A549 (cell line): Measurements from ENCODE around the gene C15orf39. TPM values are rescaled to one million over a fixed set of nuclear protein-coding genes. Genes with fewer than 3 reads are reported as not detected.
"Not testable (repeated sequence)": the region's sequence is repeated elsewhere in the genome, so short reads cannot be mapped to it uniquely, and the experiment has no call there.

Experiments
- ATAC-seq, 2 experiments: fragments of 200-7000 bp in 1 of 2; fragments of >200 bp in 1 of 2; cut with Nextera tagmentation in 1 of 2; cut with Tn5 transposase in 1 of 2; 3 replicates each; pipeline versions ENCODE4 v1.8.0 to v1.9.1; 2018 to 2020; ENCODE audit warnings: mild to moderate bottlenecking in 1 of 2, moderate library complexity in 1 of 2
- CTCF ChIA-PET: fragments of 300-600 bp; sonication (Branson Sonifier 250); formaldehyde crosslinking; extraction: SDS; loops from one replicate; lab custom pipeline; 2021; ENCODE audit warnings: antibody characterized with exemption, inconsistent platforms; lab: Yijun Ruan, JAX
- POLR2A ChIA-PET: fragments of 350-600 bp; formaldehyde crosslinking; extraction: SDS; loops from one replicate; lab custom pipeline; 2021; ENCODE audit warnings: antibody characterized with exemption, inconsistent platforms; lab: Yijun Ruan, JAX
- DNase-seq, 2 experiments: peaks; one replicate each; pipeline versions ENCODE4 v3.0.0 to v3.0.0-alpha.2; 2011 to 2016; ENCODE audit warnings: low read depth in 1 of 2, low spot score in 1 of 2
- FAIRE-seq: peaks from 2 replicates; lab custom pipeline; 2011; peaks lifted over from hg19 to GRCh38; lab: Jason Lieb, UNC
- H3K27ac ChIP-seq, 2 experiments: fragments of >200 bp; sonication (Bioruptor Twin); formaldehyde crosslinking; 3 replicates each; pipeline ENCODE4 v1.5.1; 2016 to 2017
- H3K4me1 ChIP-seq: fragments of >200 bp; sonication (Bioruptor Twin); formaldehyde crosslinking; 3 replicates; pipeline ENCODE4 v1.6.1; 2016
- H3K4me2 ChIP-seq: fragments of >200 bp; sonication (Bioruptor Twin); formaldehyde crosslinking; 3 replicates; pipeline ENCODE4 v1.6.1; 2016
- H3K4me3 ChIP-seq: fragments of >200 bp; sonication (Bioruptor Twin); formaldehyde crosslinking; 3 replicates; pipeline ENCODE4 v1.5.1; 2016
- H3K9me3 ChIP-seq: fragments of >200 bp; sonication (Bioruptor Twin); formaldehyde crosslinking; 3 replicates; pipeline ENCODE4 v1.6.1; 2016
- CBX2 ChIP-seq: fragments of 200-600 bp; sonication (generic); IDR thresholded peaks from 2 replicates; pipeline ENCODE4 v1.6.1; 2016; ENCODE audit warnings: low read depth, mild to moderate bottlenecking, borderline replicate concordance
- CEBPB ChIP-seq, 2 experiments: fragments of >200 bp in 1 of 2; sonication (Bioruptor Twin) in 1 of 2; formaldehyde crosslinking in 1 of 2; IDR thresholded peaks; 2 replicates each; pipeline ENCODE4 v1.6.1; 2012 to 2016
- CHD2 ChIP-seq: fragments of 150-350 bp; IDR thresholded peaks from 2 replicates; pipeline ENCODE4 v1.6.1; 2014; ENCODE audit warnings: low read length; ENCODE audit not compliant: partially characterized antibody
- ESRRA ChIP-seq: fragments of 150-350 bp; IDR thresholded peaks from 2 replicates; pipeline ENCODE4 v1.6.1; 2014; ENCODE audit warnings: mild to moderate bottlenecking, low read length, borderline replicate concordance
- HDAC2 ChIP-seq: fragments of 200-600 bp; sonication (generic); IDR thresholded peaks from 2 replicates; pipeline ENCODE4 v1.6.1; 2016
- HOXA7 ChIP-seq: fragments of 250-450 bp; sonication (Bioruptor Pico); IDR thresholded peaks from 2 replicates; pipeline ENCODE4 v1.5.0; 2020; ENCODE audit warnings: mild to moderate bottlenecking, moderate library complexity
- HOXB13 ChIP-seq: fragments of 250-450 bp; sonication (Bioruptor Pico); IDR thresholded peaks from 2 replicates; pipeline ENCODE4 v1.5.0; 2020; ENCODE audit warnings: low read depth, mild to moderate bottlenecking, moderate library complexity
- HOXB5 ChIP-seq: fragments of 250-450 bp; sonication (Bioruptor Pico); IDR thresholded peaks from 2 replicates; pipeline ENCODE4 v1.5.0; 2020; ENCODE audit warnings: mild to moderate bottlenecking, moderate library complexity
- MAFK ChIP-seq: fragments of 450-650 bp; IDR thresholded peaks from 2 replicates; pipeline ENCODE4 v1.6.1; 2014; ENCODE audit not compliant: partially characterized antibody
- MYC ChIP-seq: IDR thresholded peaks from 2 replicates; pipeline ENCODE4 v1.6.1; 2012; ENCODE audit warnings: mild to moderate bottlenecking, inconsistent platforms, low read length, improper control_type of control experiment, borderline replicate concordance
- NFE2L2 ChIP-seq: fragments of 150-350 bp; conservative IDR thresholded peaks from 2 replicates; pipeline ENCODE4 v1.6.1; 2014; ENCODE audit warnings: low read length
- PHF8 ChIP-seq: fragments of 200-600 bp; sonication (generic); IDR thresholded peaks from 2 replicates; pipeline ENCODE4 v1.6.1; 2016; ENCODE audit warnings: low read depth, mild to moderate bottlenecking, antibody characterized with exemption, moderate library complexity, borderline replicate concordance
- POLR2AphosphoS2 ChIP-seq: conservative IDR thresholded peaks from 2 replicates; pipeline ENCODE4 v1.6.1; 2012; ENCODE audit warnings: low read length, improper control_type of control experiment, inconsistent platforms
- RARB ChIP-seq: fragments of 250-450 bp; sonication (Bioruptor Pico); IDR thresholded peaks from 2 replicates; pipeline ENCODE4 v1.8.0; 2021; ENCODE audit warnings: mild to moderate bottlenecking, moderate library complexity
- RNF2 ChIP-seq: fragments of 200-600 bp; sonication (generic); IDR thresholded peaks from 2 replicates; pipeline ENCODE4 v1.6.1; 2016; ENCODE audit warnings: low read depth, mild to moderate bottlenecking, antibody characterized with exemption, moderate library complexity, borderline replicate concordance
- SREBF2 ChIP-seq: fragments of 450-650 bp; IDR thresholded peaks from 2 replicates; pipeline ENCODE4 v1.6.1; 2014; ENCODE audit warnings: mild to moderate bottlenecking, moderate library complexity
- TFCP2L1 ChIP-seq: fragments of 250-450 bp; sonication (Bioruptor Pico); IDR thresholded peaks from 2 replicates; pipeline ENCODE4 v1.5.0; 2021; ENCODE audit warnings: mild to moderate bottlenecking
- TP53 ChIP-seq: fragments of 250-450 bp; sonication (Bioruptor Pico); IDR thresholded peaks from 2 replicates; pipeline ENCODE4 v1.5.0; 2021; ENCODE audit warnings: mild to moderate bottlenecking, moderate library complexity
- WGBS: methylation state at CpG from one replicate; pipeline ENCODE4 v1.1.6; 2017; ENCODE audit errors: missing lambda C conversion rate; 5-methylcytosine and 5-hydroxymethylcytosine counted together
- polyA plus RNA-seq, 4 experiments: library from polyadenylated mRNA; depleted of rRNA in 3 of 4; stranded (reverse); fragments of >200 nt; fragmentation: RNase III in 1 of 4; extraction: RNeasy Plus Mini Kit Qiagen cat#74134 plus additional on column Dnase treatment in 1 of 4; gene quantifications; 2 replicates in 3 of 4; 3 replicates in 1 of 4; pipeline ENCODE4 v1.2.3, GENCODE V29; 2011 to 2017
- TF ChIP-seq, protein P1 (sequence below): IDR thresholded peaks from 2 replicates; pipeline ENCODE4 v1.6.1; 2012; ENCODE audit warnings: low read depth, borderline replicate concordance
- TF ChIP-seq, protein P2 (sequence below): fragments of 200-600 bp; sonication (generic); IDR thresholded peaks from 2 replicates; pipeline ENCODE4 v1.6.1; 2016; ENCODE audit warnings: antibody characterized with exemption, mild to moderate bottlenecking, moderate library complexity
- TF ChIP-seq, protein P3 (sequence below): fragments of 250-450 bp; sonication (Bioruptor Pico); IDR thresholded peaks from 2 replicates; pipeline ENCODE4 v1.5.0; 2020; ENCODE audit warnings: low read depth, mild to moderate bottlenecking, moderate library complexity
- TF ChIP-seq, protein P4 (sequence below): fragments of >200 bp; sonication (Bioruptor Twin); formaldehyde crosslinking; IDR thresholded peaks from 3 replicates; pipeline ENCODE4 v1.6.1; 2016

C15orf39 gene
- polyA plus RNA-seq, 2 of the 4 experiments (the other 2 are of a cell fraction) = 5.7 to 16.7 TPM

DNA sequence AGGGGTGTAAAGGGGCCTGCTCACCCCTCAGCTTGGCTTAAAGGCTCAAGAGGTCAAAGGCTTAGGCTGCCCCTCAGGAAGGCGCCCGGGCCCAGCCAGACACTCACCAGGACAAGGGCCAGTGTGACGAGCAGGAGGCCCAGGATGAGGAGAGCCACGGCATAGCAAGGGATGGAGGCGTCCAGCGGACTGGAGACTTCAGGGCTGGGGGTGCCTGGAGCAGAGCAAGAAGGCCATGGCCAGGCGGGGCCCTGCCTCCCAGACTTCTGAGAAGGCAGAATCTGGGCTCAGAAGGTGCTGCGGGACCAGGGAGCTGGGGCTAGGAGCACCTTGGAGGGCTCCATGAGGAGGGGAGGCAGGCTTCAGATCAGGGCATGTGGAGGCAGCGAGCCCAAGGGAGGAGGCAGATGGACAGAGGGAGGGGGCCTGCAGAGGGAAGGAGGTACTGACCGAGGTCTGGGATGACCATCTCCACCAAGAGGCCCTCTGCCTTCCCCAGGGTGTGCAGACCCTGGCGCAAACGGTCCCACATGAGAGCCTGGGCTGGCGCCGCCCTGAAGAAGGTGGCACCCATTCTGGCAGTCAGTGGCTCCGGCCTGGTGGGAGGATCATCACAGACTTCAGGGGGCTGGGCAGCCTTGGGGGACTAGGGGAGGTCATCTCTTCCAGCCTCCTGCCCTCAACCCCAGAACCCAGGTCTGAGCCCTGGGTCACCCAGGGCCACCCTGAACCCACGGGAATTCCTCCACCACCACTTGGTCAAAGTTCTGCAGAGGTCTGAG, 24.5 kb downstream of the C15orf39 start (continued):
- TF ChIP-seq POLR2AphosphoS2 (no peak), HOXA7 (no peak)

DNA sequence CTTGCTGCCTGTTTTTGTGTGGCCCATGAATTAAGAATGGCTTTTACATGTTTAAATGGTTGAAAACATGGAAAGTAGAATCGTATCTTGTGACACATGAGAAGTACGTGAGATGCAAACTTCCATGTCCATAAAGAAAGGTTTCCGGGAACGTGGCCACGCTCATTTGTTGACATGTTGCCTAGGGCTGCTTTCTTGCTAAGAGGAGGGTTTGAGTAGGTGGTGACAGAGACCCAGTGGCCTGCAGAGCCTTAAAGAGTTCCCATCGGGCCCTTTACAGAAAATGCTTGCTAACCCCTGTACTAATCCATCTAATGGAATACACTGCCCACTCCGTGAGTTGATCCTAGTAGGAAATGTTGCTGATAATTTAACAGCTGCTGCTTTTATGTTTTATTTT, 25.4 kb downstream of the C15orf39 start:
- 71% methylated on average over 7 of the region's 7 CpGs for WGBS
- H3K4me2 ChIP-seq, DNase-seq, H3K9me3 ChIP-seq, H3K4me3 ChIP-seq, H3K4me1 ChIP-seq, H3K27ac ChIP-seq, ATAC-seq, POLR2A ChIA-PET: not testable (repeated sequence)
- FAIRE-seq = peak; percentile 13
- CTCF ChIA-PET = interaction anchor here (0.5 kb wide), 1 partner anchor 456 kb away, joined by 3 read pairs; no protein-coding TSS in a partner anchor

DNA sequence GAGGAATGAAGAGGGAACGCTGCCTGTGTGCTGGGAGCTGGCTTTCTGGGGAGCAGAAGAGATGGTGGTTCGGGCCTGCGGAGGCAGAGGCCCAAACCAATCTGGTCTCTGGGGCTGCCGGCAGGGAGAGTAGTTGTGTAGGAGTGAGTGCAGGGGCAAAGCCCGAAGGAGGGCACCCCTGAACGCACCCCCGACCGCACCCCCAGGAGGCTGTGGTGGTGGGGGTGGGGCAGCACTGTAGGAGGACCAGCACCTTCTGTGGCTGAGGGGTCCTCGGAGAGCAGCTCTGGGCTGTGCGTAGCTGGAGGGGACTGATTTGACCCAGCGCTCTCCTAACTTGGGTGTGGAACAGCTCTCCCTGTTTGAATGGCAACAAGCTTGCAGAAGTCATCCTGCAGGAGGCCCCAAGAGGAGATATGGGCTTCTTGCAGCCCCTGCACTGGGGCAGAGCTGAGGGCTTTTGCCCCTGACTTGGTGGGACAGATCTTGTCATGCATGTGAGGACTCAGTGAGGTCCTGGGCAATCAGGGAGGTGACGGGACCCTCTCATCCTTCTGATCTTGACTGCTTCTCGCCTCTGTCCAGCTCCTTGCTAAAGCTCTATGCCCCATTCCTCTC, 26.1 kb downstream of the C15orf39 start:
- ATAC-seq = no peak
- CTCF ChIA-PET = interaction anchor here (0.5 to 1.2 kb wide), 2 partner anchors 13 to 457 kb away, joined by 3 read pairs; no protein-coding TSS in a partner anchor
- POLR2A ChIA-PET = interaction anchor here (0.5 to 1.0 kb wide), 2 partner anchors 205 to 224 kb away, joined by 3 to 6 read pairs; partner anchors contain the start of genes PPCDC and SIN3A
- Histone ChIP-seq H3K27ac (no peak overlapping the region), H3K9me3 (no peaks in the 10 kb centered on the region), H3K4me1 (0 out of 3 replicates have a peak, but pooled peaks cover 4% of the 10 kb centered on the region), H3K4me2 (no peak overlapping the region), H3K4me3 (no peak overlapping the region)
- WGBS = 80% methylated on average over 12 of the region's 13 CpGs
- TF ChIP-seq MAFK = no peak
- no peak for TF ChIP-seq ESRRA
- no peak for TF ChIP-seq PHF8
- TF ChIP-seq, protein P1, sequence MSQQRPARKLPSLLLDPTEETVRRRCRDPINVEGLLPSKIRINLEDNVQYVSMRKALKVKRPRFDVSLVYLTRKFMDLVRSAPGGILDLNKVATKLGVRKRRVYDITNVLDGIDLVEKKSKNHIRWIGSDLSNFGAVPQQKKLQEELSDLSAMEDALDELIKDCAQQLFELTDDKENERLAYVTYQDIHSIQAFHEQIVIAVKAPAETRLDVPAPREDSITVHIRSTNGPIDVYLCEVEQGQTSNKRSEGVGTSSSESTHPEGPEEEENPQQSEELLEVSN = no peak
- no peak for TF ChIP-seq NFE2L2
- no peak for TF ChIP-seq MYC
- no peak for TF ChIP-seq HOXA7
- DNase-seq = no peak
- no peak for FAIRE-seq

DNA sequence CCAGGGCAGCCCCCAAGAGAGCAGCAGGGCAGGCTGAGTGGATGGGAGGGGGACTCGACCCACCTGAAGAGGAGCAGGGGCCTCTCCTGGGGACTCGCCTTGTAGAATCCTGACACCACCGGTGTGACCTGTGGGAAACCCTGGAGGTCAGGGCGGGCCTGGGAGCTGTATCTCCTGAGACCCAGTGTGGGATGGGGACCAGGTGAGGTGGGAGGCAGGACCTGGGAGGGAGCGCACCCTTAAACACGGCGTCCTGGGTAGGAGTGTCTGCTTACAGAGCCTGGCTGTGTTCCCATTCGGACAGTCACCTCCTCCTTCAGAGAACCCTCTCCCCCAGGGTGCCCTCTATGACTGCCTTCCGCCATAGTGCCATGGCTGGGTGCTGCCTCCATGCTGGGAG, 27.1 kb downstream of the C15orf39 start:
- WGBS = 70% methylated on average over 8 of the region's 9 CpGs
- no peak for DNase-seq
- Histone ChIP-seq H3K4me3 (no peak overlapping the region), H3K4me2 (no peak overlapping the region), H3K9me3 (no peaks in the 10 kb centered on the region), H3K4me1 (0 out of 3 replicates have a peak, but pooled peaks cover 4% of the 10 kb centered on the region), H3K27ac (no peak overlapping the region)
- ChIA-PET POLR2A (interaction anchor here (1.0 kb wide), 1 partner anchor 206 kb away, joined by 3 read pairs; the partner anchor contains the start of gene PPCDC), CTCF (interaction anchor here (1.2 kb wide), 2 partner anchors 14 to 19 kb away, joined by 3 read pairs; no protein-coding TSS in a partner anchor)
- no peak for FAIRE-seq
- ATAC-seq = no peak
- TF ChIP-seq HDAC2 (no peak), RARB (CRISPR knock-in tag) (no peak), CHD2 (no peak), CEBPB (IDR thresholded peaks at IDR 0.05) (no peak), CBX2 (no peak), TFCP2L1 (CRISPR knock-in tag) (no peak), SREBF2 (no peak), HOXB5 (CRISPR knock-in tag) (no peak), RNF2 (no peak), TP53 (CRISPR knock-in tag) (no peak), HOXB13 (CRISPR knock-in tag) (no peak)
- TF ChIP-seq, protein P2, sequence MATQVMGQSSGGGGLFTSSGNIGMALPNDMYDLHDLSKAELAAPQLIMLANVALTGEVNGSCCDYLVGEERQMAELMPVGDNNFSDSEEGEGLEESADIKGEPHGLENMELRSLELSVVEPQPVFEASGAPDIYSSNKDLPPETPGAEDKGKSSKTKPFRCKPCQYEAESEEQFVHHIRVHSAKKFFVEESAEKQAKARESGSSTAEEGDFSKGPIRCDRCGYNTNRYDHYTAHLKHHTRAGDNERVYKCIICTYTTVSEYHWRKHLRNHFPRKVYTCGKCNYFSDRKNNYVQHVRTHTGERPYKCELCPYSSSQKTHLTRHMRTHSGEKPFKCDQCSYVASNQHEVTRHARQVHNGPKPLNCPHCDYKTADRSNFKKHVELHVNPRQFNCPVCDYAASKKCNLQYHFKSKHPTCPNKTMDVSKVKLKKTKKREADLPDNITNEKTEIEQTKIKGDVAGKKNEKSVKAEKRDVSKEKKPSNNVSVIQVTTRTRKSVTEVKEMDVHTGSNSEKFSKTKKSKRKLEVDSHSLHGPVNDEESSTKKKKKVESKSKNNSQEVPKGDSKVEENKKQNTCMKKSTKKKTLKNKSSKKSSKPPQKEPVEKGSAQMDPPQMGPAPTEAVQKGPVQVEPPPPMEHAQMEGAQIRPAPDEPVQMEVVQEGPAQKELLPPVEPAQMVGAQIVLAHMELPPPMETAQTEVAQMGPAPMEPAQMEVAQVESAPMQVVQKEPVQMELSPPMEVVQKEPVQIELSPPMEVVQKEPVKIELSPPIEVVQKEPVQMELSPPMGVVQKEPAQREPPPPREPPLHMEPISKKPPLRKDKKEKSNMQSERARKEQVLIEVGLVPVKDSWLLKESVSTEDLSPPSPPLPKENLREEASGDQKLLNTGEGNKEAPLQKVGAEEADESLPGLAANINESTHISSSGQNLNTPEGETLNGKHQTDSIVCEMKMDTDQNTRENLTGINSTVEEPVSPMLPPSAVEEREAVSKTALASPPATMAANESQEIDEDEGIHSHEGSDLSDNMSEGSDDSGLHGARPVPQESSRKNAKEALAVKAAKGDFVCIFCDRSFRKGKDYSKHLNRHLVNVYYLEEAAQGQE = no peak
- TF ChIP-seq, protein P3, sequence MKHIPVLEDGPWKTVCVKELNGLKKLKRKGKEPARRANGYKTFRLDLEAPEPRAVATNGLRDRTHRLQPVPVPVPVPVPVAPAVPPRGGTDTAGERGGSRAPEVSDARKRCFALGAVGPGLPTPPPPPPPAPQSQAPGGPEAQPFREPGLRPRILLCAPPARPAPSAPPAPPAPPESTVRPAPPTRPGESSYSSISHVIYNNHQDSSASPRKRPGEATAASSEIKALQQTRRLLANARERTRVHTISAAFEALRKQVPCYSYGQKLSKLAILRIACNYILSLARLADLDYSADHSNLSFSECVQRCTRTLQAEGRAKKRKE = no peak
- TF ChIP-seq, protein P4, sequence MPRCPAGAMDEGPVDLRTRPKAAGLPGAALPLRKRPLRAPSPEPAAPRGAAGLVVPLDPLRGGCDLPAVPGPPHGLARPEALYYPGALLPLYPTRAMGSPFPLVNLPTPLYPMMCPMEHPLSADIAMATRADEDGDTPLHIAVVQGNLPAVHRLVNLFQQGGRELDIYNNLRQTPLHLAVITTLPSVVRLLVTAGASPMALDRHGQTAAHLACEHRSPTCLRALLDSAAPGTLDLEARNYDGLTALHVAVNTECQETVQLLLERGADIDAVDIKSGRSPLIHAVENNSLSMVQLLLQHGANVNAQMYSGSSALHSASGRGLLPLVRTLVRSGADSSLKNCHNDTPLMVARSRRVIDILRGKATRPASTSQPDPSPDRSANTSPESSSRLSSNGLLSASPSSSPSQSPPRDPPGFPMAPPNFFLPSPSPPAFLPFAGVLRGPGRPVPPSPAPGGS = no peak
- TF ChIP-seq, protein P1 = no peak
